Thyroid gland (tissue), 4 donors: ENCODE measurements around the gene PDE3A.

ENCODE experiments used
- CTCF ChIP-seq, 6 experiments: fragments of 200-600 bp in 3 of 6; fragments of 450-650 bp in 3 of 6; sonication (generic) in 3 of 6; IDR thresholded peaks; one replicate each; pipeline ENCODE4 v1.5.1; 2016 to 2019; ENCODE audit warnings: antibody characterized with exemption in 6 of 6, mild to moderate bottlenecking in 2 of 6, inconsistent platforms in 1 of 6, moderate library complexity in 1 of 6
- POLR2A ChIP-seq, 2 donors: fragments of 450-650 bp; IDR thresholded peaks; one replicate each; pipeline ENCODE4 v1.6.1; 2017; ENCODE audit warnings: antibody characterized with exemption in 2 of 2, mild to moderate bottlenecking in 2 of 2, moderate library complexity in 1 of 2

GRCh38 chr12:20426957-20427356, 58.6 kb downstream of the PDE3A start:
- TF ChIP-seq POLR2A (IDR thresholded peaks at IDR 0.05): no peak
- TF ChIP-seq CTCF (IDR thresholded peaks at IDR 0.05): no peak
